A549 (cell line): Measurements from ENCODE around the gene ALDH1A1. TPM values are rescaled to one million over a fixed set of nuclear protein-coding genes. Genes with fewer than 3 reads are reported as not detected.

Experiments used
- ATAC-seq, 2 experiments: fragments of 200-7000 bp in 1 of 2; fragments of >200 bp in 1 of 2; cut with Nextera tagmentation in 1 of 2; cut with Tn5 transposase in 1 of 2; 3 replicates each; pipeline versions ENCODE4 v1.8.0 to v1.9.1; 2018 to 2020; ENCODE audit warnings: mild to moderate bottlenecking in 1 of 2, moderate library complexity in 1 of 2
- CTCF ChIA-PET: fragments of 300-600 bp; sonication (Branson Sonifier 250); formaldehyde crosslinking; extraction: SDS; loops from one replicate; lab custom pipeline; 2021; ENCODE audit warnings: antibody characterized with exemption, inconsistent platforms; lab: Yijun Ruan, JAX
- POLR2A ChIA-PET: fragments of 350-600 bp; formaldehyde crosslinking; extraction: SDS; loops from one replicate; lab custom pipeline; 2021; ENCODE audit warnings: antibody characterized with exemption, inconsistent platforms; lab: Yijun Ruan, JAX
- DNase-seq, 2 experiments: peaks; one replicate each; pipeline versions ENCODE4 v3.0.0 to v3.0.0-alpha.2; 2011 to 2016; ENCODE audit warnings: low read depth in 1 of 2, low spot score in 1 of 2
- FAIRE-seq: peaks from 2 replicates; lab custom pipeline; 2011; peaks lifted over from hg19 to GRCh38; lab: Jason Lieb, UNC
- H3K27ac ChIP-seq, 2 experiments: fragments of >200 bp; sonication (Bioruptor Twin); formaldehyde crosslinking; 3 replicates each; pipeline ENCODE4 v1.5.1; 2016 to 2017
- H3K4me1 ChIP-seq: fragments of >200 bp; sonication (Bioruptor Twin); formaldehyde crosslinking; 3 replicates; pipeline ENCODE4 v1.6.1; 2016
- H3K4me2 ChIP-seq: fragments of >200 bp; sonication (Bioruptor Twin); formaldehyde crosslinking; 3 replicates; pipeline ENCODE4 v1.6.1; 2016
- H3K4me3 ChIP-seq: fragments of >200 bp; sonication (Bioruptor Twin); formaldehyde crosslinking; 3 replicates; pipeline ENCODE4 v1.5.1; 2016
- H3K9me3 ChIP-seq: fragments of >200 bp; sonication (Bioruptor Twin); formaldehyde crosslinking; 3 replicates; pipeline ENCODE4 v1.6.1; 2016
- CBX2 ChIP-seq: fragments of 200-600 bp; sonication (generic); IDR thresholded peaks from 2 replicates; pipeline ENCODE4 v1.6.1; 2016; ENCODE audit warnings: low read depth, mild to moderate bottlenecking, borderline replicate concordance
- CHD2 ChIP-seq: fragments of 150-350 bp; IDR thresholded peaks from 2 replicates; pipeline ENCODE4 v1.6.1; 2014; ENCODE audit warnings: low read length; ENCODE audit not compliant: partially characterized antibody
- CHD4 ChIP-seq: fragments of 200-600 bp; sonication (generic); IDR thresholded peaks from 2 replicates; pipeline ENCODE4 v1.6.1; 2016; ENCODE audit warnings: antibody characterized with exemption, mild to moderate bottlenecking, borderline replicate concordance
- EHF ChIP-seq: fragments of 250-450 bp; sonication (Bioruptor Pico); IDR thresholded peaks from 2 replicates; pipeline ENCODE4 v1.5.0; 2020; ENCODE audit warnings: mild to moderate bottlenecking
- EP300 ChIP-seq, 2 experiments: fragments of >200 bp; sonication (Bioruptor Twin); formaldehyde crosslinking; IDR thresholded peaks; 2 replicates in 1 of 2; 3 replicates in 1 of 2; pipeline ENCODE4 v1.6.1; 2016 to 2017
- FOSB ChIP-seq: fragments of 250-450 bp; sonication (Bioruptor Pico); IDR thresholded peaks from 2 replicates; pipeline ENCODE4 v1.5.0; 2020; ENCODE audit warnings: mild to moderate bottlenecking, moderate library complexity
- FOSL2 ChIP-seq, 2 experiments: fragments of 450-650 bp in 1 of 2; fragments of >200 bp in 1 of 2; sonication (Bioruptor Twin) in 1 of 2; formaldehyde crosslinking; IDR thresholded peaks; 2 replicates each; pipeline versions ENCODE4 v1.5.0 to v1.6.1; 2016 to 2020; ENCODE audit warnings: mild to moderate bottlenecking in 1 of 2, moderate library complexity in 1 of 2
- FOXS1 ChIP-seq: fragments of 250-450 bp; sonication (Bioruptor Pico); IDR thresholded peaks from 2 replicates; pipeline ENCODE4 v1.5.0; 2020; ENCODE audit warnings: mild to moderate bottlenecking, moderate library complexity
- HEYL ChIP-seq: fragments of 250-450 bp; sonication (Bioruptor Pico); IDR thresholded peaks from 2 replicates; pipeline ENCODE4 v1.8.0; 2021; ENCODE audit warnings: mild to moderate bottlenecking, moderate library complexity
- HOXA7 ChIP-seq: fragments of 250-450 bp; sonication (Bioruptor Pico); IDR thresholded peaks from 2 replicates; pipeline ENCODE4 v1.5.0; 2020; ENCODE audit warnings: mild to moderate bottlenecking, moderate library complexity
- HOXB13 ChIP-seq: fragments of 250-450 bp; sonication (Bioruptor Pico); IDR thresholded peaks from 2 replicates; pipeline ENCODE4 v1.5.0; 2020; ENCODE audit warnings: low read depth, mild to moderate bottlenecking, moderate library complexity
- HOXB5 ChIP-seq: fragments of 250-450 bp; sonication (Bioruptor Pico); IDR thresholded peaks from 2 replicates; pipeline ENCODE4 v1.5.0; 2020; ENCODE audit warnings: mild to moderate bottlenecking, moderate library complexity
- JUN ChIP-seq, 2 experiments: fragments of >200 bp; sonication (Bioruptor Twin); formaldehyde crosslinking; IDR thresholded peaks; 2 replicates in 1 of 2; 3 replicates in 1 of 2; pipeline ENCODE4 v1.6.1; 2016 to 2017
- JUNB ChIP-seq: fragments of >200 bp; sonication (Bioruptor Twin); formaldehyde crosslinking; IDR thresholded peaks from 2 replicates; pipeline ENCODE4 v1.6.1; 2016
- KDM5A ChIP-seq: fragments of 200-600 bp; sonication (generic); IDR thresholded peaks from 2 replicates; pipeline ENCODE4 v1.6.1; 2016; ENCODE audit warnings: antibody characterized with exemption, mild to moderate bottlenecking
- MAFK ChIP-seq: fragments of 450-650 bp; IDR thresholded peaks from 2 replicates; pipeline ENCODE4 v1.6.1; 2014; ENCODE audit not compliant: partially characterized antibody
- MAZ ChIP-seq: fragments of 150-350 bp; IDR thresholded peaks from 2 replicates; pipeline ENCODE4 v1.6.1; 2014; ENCODE audit warnings: antibody characterized with exemption, low read depth, low read length, borderline replicate concordance
- POLR2A ChIP-seq: IDR thresholded peaks from 2 replicates; pipeline ENCODE4 v1.6.1; 2012; ENCODE audit warnings: mild to moderate bottlenecking, low read length
- RARB ChIP-seq: fragments of 250-450 bp; sonication (Bioruptor Pico); IDR thresholded peaks from 2 replicates; pipeline ENCODE4 v1.8.0; 2021; ENCODE audit warnings: mild to moderate bottlenecking, moderate library complexity
- SMC3 ChIP-seq: fragments of >200 bp; sonication (Bioruptor Twin); formaldehyde crosslinking; IDR thresholded peaks from 3 replicates; pipeline ENCODE4 v1.6.1; 2018; ENCODE audit warnings: inconsistent platforms
- SREBF2 ChIP-seq: fragments of 450-650 bp; IDR thresholded peaks from 2 replicates; pipeline ENCODE4 v1.6.1; 2014; ENCODE audit warnings: mild to moderate bottlenecking, moderate library complexity
- TFCP2L1 ChIP-seq: fragments of 250-450 bp; sonication (Bioruptor Pico); IDR thresholded peaks from 2 replicates; pipeline ENCODE4 v1.5.0; 2021; ENCODE audit warnings: mild to moderate bottlenecking
- ZNF302 ChIP-seq: fragments of 250-450 bp; sonication (Bioruptor Pico); IDR thresholded peaks from 2 replicates; pipeline ENCODE4 v1.9.0; 2021; ENCODE audit warnings: inconsistent platforms, mild to moderate bottlenecking, moderate library complexity
- ZSCAN20 ChIP-seq: fragments of 250-450 bp; sonication (Bioruptor Pico); IDR thresholded peaks from 2 replicates; pipeline ENCODE4 v1.8.0; 2022; ENCODE audit warnings: mild to moderate bottlenecking, moderate library complexity
- WGBS: methylation state at CpG from one replicate; pipeline ENCODE4 v1.1.6; 2017; ENCODE audit errors: missing lambda C conversion rate; 5-methylcytosine and 5-hydroxymethylcytosine counted together
- polyA plus RNA-seq, 4 experiments: library from polyadenylated mRNA; depleted of rRNA in 3 of 4; stranded (reverse); fragments of >200 nt; fragmentation: RNase III in 1 of 4; extraction: RNeasy Plus Mini Kit Qiagen cat#74134 plus additional on column Dnase treatment in 1 of 4; gene quantifications; 2 replicates in 3 of 4; 3 replicates in 1 of 4; pipeline ENCODE4 v1.2.3, GENCODE V29; 2011 to 2017
- TF ChIP-seq, protein P1 (sequence below): fragments of 250-450 bp; sonication (Bioruptor Pico); IDR thresholded peaks from 2 replicates; pipeline ENCODE4 v1.5.0; 2020; ENCODE audit warnings: low read depth, mild to moderate bottlenecking, moderate library complexity
- TF ChIP-seq, protein P2 (sequence below): IDR thresholded peaks from 2 replicates; pipeline ENCODE4 v1.6.1; 2012
- TF ChIP-seq, protein P3 (sequence below): fragments of 150-350 bp; IDR thresholded peaks from 2 replicates; pipeline ENCODE4 v1.6.1; 2014; ENCODE audit warnings: low read depth, mild to moderate bottlenecking, low read length
- TF ChIP-seq, protein P4 (sequence below): fragments of >200 bp; sonication (Bioruptor Twin); formaldehyde crosslinking; IDR thresholded peaks from 2 replicates; pipeline ENCODE4 v1.6.1; 2016
- TF ChIP-seq, protein P5 (sequence below): fragments of >200 bp; sonication (Bioruptor Twin); formaldehyde crosslinking; IDR thresholded peaks from 3 replicates; pipeline ENCODE4 v1.6.1; 2016

Gene ALDH1A1
- polyA plus RNA-seq, 2 of the 4 experiments (the other 2 are of a cell fraction): 8,617 to 9,987 TPM

DNA sequence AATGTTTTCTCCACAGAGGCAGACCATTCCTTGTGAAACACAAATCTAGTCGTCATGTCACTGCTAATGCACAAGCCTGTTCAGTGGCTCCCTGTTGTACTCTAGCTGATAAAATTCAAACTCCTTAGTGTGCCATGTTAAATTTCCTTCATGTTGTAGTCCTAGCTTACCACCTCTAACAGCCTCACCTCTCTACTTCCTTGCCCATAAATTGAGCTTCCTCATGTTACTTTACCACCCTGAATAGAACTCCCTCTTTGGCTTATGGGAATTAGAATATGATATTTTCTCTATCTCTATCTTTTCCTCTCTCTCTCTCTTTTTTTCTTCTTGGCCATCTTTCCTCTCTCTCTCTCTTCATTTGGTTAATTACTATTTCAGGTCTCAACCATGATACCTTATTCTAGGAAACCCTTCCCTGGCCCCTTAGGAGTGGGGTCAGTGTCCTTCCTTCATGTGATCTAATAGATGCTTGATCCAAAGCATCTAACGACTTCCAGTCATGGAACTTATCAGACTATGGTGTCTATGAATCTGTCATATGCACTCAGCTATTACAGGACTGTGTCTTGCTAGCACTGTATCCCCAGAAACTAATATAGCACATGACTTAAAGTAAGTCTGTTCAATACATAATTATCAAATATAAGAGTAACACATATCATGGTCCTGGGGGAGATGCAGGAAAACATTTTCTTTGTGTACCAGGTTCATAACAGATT is 31.5 kb upstream of the ALDH1A1 start:
- CTCF ChIA-PET: interaction anchor here (1.9 to 3.1 kb wide), 2 partner anchors 38 to 54 kb away, joined by 6 to 15 read pairs; no protein-coding TSS in a partner anchor
- Histone ChIP-seq H3K4me3 (no peak overlapping the region), H3K27ac (peak overlapping the region; percentile 91 to 98), H3K4me2 (peak overlapping the region; percentile 89), H3K4me1 (peaks cover 94% of the 10 kb centered on the region), H3K9me3 (no peaks in the 10 kb centered on the region)
- ATAC-seq (peak; percentile 27 to 36; a peak in 5 of 6 replicates), DNase-seq (no peak), FAIRE-seq (no peak)
- TF ChIP-seq SREBF2 (no peak), CHD2 (no peak), HOXA7 (CRISPR knock-in tag) (peak; percentile 83; the same call in 1 of the 2 replicates), SMC3 (no peak), HOXB5 (CRISPR knock-in tag) (peak; percentile 49; the same call in 1 of the 2 replicates), FOSB (CRISPR knock-in tag) (0 out of 2 replicates have a peak, but pooled peaks have one; percentile 59), HOXB13 (CRISPR knock-in tag) (peak; percentile 69), ZNF302 (peak; percentile 87; the same call in 1 of the 2 replicates), RARB (CRISPR knock-in tag) (peak; percentile 12; the same call in 1 of the 2 replicates), TFCP2L1 (CRISPR knock-in tag) (peak; percentile 55; the same call in 1 of the 2 replicates), EHF (CRISPR knock-in tag) (peak; percentile 49; the same call in 1 of the 2 replicates), ZSCAN20 (peak; percentile 8; the same call in 1 of the 2 replicates), HEYL (CRISPR knock-in tag) (no peak; the same call in 1 of the 2 replicates)
- TF ChIP-seq, protein P1, sequence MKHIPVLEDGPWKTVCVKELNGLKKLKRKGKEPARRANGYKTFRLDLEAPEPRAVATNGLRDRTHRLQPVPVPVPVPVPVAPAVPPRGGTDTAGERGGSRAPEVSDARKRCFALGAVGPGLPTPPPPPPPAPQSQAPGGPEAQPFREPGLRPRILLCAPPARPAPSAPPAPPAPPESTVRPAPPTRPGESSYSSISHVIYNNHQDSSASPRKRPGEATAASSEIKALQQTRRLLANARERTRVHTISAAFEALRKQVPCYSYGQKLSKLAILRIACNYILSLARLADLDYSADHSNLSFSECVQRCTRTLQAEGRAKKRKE: peak; percentile 81
- 4% methylated on average over 2 of the region's 2 CpGs for WGBS
- POLR2A ChIA-PET: interaction anchor here (0.8 to 2.5 kb wide), 6 partner anchors 10 to 40 kb away, joined by 3 to 34 read pairs (median 5); no protein-coding TSS in a partner anchor

DNA sequence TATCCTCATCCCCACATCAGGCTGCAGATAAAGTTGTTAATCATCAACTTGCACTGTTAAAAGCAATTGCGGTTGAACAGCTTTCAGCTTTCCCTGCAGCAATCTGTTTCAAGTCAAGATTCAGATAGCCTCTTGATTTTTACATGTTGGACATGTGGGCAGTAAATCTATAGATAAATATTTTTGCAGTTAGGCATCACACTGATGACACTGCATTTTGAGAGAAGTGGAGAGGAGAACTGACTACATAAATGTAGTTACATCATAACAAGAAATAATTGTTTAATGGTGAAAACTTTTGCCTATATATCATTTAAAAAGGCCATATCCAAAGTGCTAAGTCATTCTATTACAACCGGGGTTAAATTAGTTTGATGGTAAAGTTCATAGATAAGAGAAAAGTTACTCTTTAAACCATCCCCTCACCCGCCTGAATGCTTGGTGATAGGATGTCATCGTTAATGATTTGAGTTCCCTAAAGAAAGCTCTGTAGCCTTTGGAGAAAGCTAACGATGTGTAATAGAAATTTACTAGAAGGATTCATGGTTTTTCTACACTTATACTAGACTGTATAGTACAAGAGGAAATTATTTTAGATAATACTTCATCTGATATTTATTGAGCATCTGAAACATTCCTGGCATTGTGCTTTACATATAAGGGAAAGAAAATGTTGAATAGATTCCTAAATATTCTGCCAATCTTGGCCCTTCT is 30.8 kb upstream of the ALDH1A1 start:
- 1% methylated on average over 5 of the region's 5 CpGs for WGBS
- H3K9me3 ChIP-seq: no peaks in the 10 kb centered on the region
- peaks cover 94% of the 10 kb centered on the region for H3K4me1 ChIP-seq
- H3K4me3 ChIP-seq: no peak overlapping the region
- ChIA-PET POLR2A (interaction anchor here (0.8 to 2.5 kb wide), 6 partner anchors 10 to 40 kb away, joined by 3 to 34 read pairs (median 5); no protein-coding TSS in a partner anchor), CTCF (interaction anchor here (1.9 to 3.1 kb wide), 2 partner anchors 39 to 53 kb away, joined by 6 to 15 read pairs; no protein-coding TSS in a partner anchor)
- ATAC-seq (peak; percentile 51 to 74), FAIRE-seq (peak; percentile 99), DNase-seq (peak; percentile 28 to 95)
- peak overlapping the region; percentile 89 for H3K4me2 ChIP-seq
- peak overlapping the region; percentile 91 to 98 for H3K27ac ChIP-seq
- TF ChIP-seq HOXA7 (CRISPR knock-in tag) (no peak), JUN (IDR thresholded peaks at IDR 0.05) (peak; percentile 84 to 98), ZNF302 (no peak), MAFK (peak; percentile 100), MAZ (no peak), HEYL (CRISPR knock-in tag) (no peak), KDM5A (no peak), JUNB (peak; percentile 66), CBX2 (no peak), EP300 (IDR thresholded peaks at IDR 0.05) (peak; percentile 89 to 93), ZSCAN20 (no peak), EHF (CRISPR knock-in tag) (no peak), FOXS1 (CRISPR knock-in tag) (no peak), CHD4 (no peak), FOSL2 (IDR thresholded peaks at IDR 0.05) (peak; percentile 34; the same call in 1 of the 2 replicates), FOSL2 (CRISPR knock-in tag; IDR thresholded peaks at IDR 0.05) (peak; percentile 84), RARB (CRISPR knock-in tag) (peak; percentile 68), POLR2A (no peak)
- TF ChIP-seq, protein P2, sequence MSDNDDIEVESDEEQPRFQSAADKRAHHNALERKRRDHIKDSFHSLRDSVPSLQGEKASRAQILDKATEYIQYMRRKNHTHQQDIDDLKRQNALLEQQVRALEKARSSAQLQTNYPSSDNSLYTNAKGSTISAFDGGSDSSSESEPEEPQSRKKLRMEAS: peak; percentile 48
- TF ChIP-seq, protein P3, sequence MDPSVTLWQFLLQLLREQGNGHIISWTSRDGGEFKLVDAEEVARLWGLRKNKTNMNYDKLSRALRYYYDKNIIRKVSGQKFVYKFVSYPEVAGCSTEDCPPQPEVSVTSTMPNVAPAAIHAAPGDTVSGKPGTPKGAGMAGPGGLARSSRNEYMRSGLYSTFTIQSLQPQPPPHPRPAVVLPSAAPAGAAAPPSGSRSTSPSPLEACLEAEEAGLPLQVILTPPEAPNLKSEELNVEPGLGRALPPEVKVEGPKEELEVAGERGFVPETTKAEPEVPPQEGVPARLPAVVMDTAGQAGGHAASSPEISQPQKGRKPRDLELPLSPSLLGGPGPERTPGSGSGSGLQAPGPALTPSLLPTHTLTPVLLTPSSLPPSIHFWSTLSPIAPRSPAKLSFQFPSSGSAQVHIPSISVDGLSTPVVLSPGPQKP: no peak
- TF ChIP-seq, protein P1: no peak
- TF ChIP-seq, protein P4, sequence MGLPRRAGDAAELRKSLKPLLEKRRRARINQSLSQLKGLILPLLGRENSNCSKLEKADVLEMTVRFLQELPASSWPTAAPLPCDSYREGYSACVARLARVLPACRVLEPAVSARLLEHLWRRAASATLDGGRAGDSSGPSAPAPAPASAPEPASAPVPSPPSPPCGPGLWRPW: no peak
- TF ChIP-seq, protein P5, sequence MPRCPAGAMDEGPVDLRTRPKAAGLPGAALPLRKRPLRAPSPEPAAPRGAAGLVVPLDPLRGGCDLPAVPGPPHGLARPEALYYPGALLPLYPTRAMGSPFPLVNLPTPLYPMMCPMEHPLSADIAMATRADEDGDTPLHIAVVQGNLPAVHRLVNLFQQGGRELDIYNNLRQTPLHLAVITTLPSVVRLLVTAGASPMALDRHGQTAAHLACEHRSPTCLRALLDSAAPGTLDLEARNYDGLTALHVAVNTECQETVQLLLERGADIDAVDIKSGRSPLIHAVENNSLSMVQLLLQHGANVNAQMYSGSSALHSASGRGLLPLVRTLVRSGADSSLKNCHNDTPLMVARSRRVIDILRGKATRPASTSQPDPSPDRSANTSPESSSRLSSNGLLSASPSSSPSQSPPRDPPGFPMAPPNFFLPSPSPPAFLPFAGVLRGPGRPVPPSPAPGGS: peak; percentile 59; the same call in 1 of the 3 replicates
